ENCODE measurements around the gene RHBDD2. TPM values are rescaled to one million over a fixed set of nuclear protein-coding genes. Genes with fewer than 3 reads are reported as not detected.

The RHBDD2 gene
- polyA plus RNA-seq, 3 donors = 55.4 to 65.8 (median 55.4) TPM

DNA sequence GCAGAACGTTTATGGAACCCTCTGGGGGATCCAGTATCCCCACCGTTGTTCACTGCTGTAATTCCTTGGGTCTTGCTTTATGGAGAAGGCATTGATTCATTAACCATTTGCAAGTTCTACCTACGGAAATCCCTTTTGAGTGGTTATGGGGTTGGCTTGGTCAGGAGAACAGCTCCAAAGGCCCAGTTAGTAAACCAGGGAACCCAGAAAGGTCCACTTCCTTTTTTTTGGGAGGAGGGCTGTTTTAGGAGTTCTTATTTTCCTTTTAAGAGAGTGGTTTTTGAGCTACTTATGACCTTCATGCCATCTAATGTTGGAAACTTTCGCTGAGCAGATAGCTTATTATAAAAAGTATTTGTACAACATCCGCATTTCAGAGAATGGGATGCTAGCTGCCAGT lies 37.4 kb downstream of the RHBDD2 start:
- no peak for DNase-seq (ENCODE audit: low read depth in 3 of 3, low spot score in 2 of 3)

DNA sequence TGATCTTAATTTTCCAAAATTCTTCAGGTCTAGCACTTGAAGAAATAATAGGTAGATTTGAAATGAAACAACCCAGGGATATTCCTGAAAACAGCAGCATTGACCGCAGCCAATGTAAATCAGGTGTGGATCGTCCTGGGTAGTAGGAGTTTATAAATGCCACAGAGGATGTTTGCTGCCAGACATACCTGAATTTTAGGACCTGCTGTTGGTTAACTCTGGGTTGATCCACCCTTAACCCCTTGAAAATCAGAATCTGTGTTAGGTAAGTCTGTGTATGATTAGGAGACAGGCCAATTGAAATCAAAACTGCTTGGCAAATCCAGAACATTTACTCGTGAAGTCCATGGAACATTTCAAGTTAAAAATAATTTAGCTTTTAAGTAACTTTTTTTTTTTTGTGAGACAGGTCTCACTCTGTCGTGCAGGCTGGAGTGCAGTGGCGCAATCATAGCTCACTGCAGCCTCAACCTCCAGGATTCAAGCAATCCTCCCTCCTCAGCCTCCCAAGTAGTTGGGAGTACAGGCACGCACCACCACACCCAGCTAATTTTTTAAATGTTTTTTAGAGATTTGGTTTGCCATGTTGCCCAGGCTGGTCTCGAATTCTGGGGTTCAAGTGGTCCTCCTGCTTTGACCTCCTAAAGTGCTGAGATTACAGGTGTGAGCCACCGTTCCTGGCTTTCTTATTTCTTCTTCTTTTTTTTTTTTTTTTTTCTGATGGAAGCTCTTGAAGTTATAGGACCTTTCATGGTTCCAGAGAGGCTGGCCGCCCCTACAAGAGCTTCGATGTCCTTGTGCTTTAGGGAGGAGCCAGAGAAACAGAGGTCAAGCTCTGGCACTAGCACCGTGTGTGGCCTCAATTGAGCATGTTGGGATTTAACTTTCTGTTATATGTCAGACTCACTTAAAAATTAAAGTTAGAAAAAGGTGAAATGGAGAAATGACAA lies 38.1 kb downstream of the RHBDD2 start:
- no peak for DNase-seq (ENCODE audit: low read depth in 3 of 3, low spot score in 2 of 3)

DNA sequence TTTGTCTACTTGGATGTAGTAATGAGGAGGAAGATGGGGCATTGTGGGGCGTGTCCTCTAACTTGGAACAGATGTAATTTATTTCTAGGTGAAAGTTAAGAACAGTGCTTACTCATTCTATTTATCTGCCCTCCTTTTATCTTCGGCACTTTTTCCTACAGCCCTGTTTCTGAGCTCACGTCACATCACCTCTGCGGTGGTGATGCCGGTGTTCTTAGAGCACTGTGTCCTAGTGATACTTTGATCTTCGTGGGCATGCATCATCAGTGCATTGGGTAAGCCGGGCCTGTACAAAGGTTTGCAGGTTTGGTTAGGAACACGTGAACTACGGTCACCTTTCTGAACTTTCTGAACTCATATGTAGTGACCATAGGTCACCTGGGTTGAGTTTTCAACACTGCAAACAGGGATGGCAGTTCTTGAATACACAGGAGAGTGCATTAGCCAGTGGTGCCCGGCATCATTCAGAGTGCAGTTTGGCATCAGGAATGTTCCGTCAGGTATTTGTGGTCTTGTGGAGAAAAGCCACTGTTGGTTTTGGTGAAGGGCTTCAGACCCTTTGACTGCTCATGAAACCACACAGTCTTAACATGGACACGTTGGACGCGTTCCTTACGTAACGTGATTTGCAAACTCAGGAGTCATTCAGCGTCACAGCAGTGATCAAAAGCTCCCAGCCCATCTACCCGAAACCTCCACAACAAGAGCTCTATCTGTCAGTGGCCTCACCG lies 41.8 kb downstream of the RHBDD2 start:
- DNase-seq (ENCODE audit: low read depth in 3 of 3, low spot score in 2 of 3) = no peak

DNA sequence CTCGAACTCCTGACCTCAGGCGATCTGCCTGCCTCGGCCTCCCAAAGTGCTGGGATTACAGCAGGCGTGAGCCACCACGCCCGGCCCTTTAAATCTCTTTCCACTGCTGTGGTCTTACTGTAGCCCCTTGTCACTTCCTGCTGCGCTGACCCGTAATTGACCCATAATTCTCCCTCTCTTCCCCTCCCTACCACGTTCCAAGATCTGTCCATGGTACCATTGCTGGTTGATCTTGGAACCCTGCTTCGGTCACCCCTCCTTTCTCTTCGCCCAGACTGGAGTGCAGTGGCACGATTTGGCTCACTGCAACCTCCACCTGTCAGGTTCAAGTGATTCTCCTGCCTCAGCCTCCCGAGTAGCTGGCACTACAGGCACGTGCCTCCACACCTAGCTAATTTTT lies 42.6 kb downstream of the RHBDD2 start:
- DNase-seq (ENCODE audit: low read depth in 3 of 3, low spot score in 2 of 3) = no peak

DNA sequence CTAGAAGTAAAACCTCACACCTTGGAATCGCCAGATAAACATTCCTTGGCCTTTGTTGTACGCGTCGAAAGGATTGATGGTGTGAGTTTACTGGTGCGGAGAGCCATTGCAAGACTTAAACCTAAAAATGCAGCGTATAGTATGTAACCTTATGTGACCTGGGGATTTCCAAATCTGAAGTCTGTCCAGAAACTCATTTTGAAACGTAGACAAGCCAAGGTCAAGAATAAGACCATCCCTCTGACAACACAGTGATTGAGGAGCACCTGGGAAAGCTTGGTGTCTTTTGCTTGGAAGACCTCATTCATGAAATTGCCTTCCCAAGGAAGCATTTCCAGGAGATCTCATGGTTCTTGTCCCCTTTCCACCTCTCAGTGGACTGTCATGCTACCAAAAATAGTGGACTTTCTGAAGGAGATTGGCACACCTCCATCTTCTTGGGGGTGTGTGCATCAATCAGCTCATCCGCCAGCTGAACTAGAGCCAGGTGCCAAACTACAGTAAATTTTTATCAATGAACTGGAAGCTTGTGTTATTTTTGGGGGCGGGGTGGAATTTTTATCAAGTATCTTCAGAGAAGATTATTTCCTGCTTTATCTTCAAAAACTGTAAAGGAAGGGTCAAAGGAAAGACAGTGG lies 44.3 kb downstream of the RHBDD2 start:
- no peak for DNase-seq (ENCODE audit: low read depth in 3 of 3, low spot score in 2 of 3)

DNA sequence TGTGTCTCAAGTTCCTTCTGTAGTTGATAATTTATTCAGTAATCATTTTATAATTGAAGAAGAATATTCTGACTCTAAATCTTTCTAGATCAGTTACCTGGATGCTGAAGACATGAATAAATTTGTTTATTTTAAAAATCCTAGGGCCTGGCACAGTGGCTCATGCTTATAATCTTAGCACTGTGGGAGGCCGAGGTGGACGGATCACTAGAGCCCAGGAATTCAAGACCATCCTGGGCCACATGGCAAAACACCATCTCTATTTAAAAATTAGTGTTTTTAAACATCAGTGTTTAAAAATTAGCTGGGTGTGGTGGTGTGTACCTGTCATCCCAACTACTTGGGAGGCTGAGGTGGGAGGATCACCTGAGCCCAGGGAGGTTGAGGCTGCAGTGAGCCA lies 45.4 kb downstream of the RHBDD2 start:
- no peak for DNase-seq (ENCODE audit: low read depth in 3 of 3, low spot score in 2 of 3)

DNA sequence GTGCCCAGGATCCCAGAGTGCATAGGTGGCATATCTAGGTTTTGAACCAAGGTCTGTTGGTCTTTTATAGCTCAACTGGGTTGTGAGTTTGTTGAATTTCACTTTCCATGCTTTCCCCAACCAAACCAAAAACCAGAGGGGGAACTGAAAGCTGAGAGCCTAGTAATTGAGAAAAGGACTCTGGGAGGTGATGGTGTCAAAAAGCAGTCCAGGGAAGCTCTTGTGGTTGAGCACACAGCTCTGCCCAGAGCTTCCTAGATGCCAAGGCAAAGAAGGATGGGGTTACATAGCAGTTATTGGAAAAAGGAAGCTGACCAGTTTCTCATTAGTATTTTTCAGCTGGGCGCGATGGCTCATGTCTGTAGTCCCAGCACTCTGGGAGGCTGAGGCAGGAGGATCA lies 46.1 kb downstream of the RHBDD2 start:
- no peak for DNase-seq (ENCODE audit: low read depth in 3 of 3, low spot score in 2 of 3)

DNA sequence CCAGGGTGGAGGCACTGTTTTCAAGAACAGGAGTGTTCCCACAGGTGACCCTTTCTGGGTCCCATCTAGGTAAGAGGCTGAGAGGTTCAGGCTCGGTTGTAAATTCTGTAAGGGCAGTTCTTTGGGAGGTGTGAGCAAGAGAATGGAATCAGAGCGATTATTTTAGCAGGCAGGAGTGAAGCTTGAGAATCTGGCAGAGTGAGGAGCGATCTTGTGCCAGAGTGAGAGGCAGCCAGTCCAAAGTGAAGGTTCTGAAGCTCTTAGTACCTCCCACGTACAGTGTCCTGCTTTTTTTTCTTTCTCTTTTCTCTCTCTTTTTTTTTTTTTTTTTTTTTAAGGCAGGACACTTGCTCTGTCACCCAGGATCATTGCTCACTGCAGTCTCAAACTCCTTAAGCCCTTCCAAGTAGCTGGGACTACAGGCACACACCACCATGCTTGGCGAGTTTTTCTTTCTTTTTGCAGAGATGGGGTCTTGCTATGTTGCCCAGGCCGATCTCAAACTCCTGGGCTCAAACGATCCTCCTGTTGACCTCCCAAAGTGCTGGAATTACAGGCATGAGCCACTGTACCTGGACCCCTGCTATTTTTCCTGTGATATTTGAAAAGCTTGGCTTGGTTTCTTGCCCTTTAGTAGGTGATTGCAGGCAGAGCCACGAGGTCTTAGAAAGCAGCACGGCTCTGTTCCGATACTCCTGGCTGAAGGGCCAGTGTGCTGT lies 47.0 kb downstream of the RHBDD2 start:
- DNase-seq (ENCODE audit: low read depth in 3 of 3, low spot score in 2 of 3) = no peak

DNA sequence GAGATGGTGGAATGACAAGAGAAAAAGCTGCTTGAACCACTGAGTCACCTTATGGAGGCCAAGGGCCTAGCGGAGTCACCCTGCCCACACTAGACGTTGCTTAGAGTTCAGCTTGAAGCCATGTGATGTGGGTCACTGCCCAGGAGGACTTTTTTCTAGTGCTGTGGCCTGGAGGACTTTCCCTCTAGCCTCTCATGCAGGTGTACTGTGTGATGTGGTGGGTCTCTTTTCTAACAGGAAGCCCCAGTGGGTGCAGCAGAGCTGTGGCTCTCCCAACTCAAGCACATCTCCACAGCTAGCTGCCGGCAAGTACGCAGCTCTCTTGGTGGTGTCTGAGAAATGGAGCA lies 49.7 kb downstream of the RHBDD2 start:
- no peak for DNase-seq (ENCODE audit: low read depth in 3 of 3, low spot score in 2 of 3)

DNA sequence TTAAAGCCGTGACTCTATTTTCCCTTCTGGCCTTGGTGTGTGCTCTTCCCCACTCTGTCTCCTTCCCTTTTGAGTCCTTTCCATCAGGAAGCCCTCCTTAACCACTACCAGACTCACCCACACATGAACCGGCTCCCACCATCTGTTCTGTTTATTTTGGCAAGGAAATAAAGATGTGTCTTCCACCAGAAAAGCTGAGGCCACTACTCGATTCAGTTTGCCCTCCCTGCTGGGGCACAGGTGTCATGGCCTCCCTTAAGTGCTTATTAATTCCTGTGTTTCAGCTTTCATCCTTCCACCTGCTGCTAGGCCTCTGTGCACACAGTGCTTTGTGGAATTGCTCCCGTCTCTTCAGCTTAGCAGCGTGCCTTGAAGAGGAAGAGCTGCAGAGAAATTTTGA lies 52.8 kb downstream of the RHBDD2 start:
- no peak for DNase-seq (ENCODE audit: low read depth in 3 of 3, low spot score in 2 of 3)

DNA sequence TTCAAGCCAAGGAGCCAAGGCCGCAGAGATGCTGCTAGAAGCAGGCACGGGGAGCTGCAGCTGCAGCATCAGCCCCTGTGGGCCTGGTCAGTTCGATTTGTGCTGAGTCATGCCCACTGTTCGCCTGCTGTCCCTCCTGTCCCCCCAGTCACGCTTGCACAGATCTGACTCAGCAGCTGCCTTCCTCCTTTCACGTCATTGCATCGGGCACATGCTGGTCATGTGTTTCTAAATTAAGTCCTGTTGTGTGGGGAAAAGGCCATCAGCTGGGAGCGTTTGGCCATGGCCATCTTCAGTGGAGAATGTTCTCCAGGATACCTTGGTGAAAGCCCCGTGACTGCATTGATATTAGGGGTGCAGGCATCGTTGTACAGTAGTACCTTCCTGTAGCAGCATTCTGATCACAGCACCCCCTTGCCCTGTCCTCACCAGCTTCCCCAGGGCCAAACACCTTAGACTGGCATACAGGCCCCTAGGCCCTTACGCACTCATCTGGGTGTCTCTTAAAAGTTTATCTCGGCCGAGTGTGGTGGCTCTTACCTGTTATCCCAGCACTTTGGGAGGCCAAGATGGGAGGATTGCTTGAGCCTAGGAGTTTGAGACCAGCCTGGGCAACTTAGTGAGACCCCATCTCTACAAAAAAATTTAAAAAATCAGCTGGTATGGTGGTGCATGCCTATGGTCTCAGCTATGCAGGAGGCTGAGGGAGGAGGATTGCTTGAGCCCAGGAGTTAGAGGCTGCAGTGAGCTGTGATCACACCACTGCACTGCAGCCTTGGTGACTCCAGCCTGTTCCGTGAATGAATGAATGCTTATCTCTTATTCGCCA lies 59.3 kb downstream of the RHBDD2 start:
- DNase-seq (ENCODE audit: low read depth in 3 of 3, low spot score in 2 of 3) = no peak

Other genes starting within 250 kb of the RHBDD2 start
- gene HIP1, start 140.1 kb upstream of the RHBDD2 start, polyA plus RNA-seq (ENCODE audit: insufficient read length in 3 of 3) = 10 to 100 TPM; 34.5 to 38.7 (median 37.6) TPM
- not detected for gene CCL26, start 106.8 kb upstream of the RHBDD2 start, polyA plus RNA-seq (ENCODE audit: insufficient read length in 3 of 3)
- under 1 TPM in 1 of 3 donors, not detected in 2; 0.36 TPM for gene CCL24, start 65.2 kb upstream of the RHBDD2 start, polyA plus RNA-seq (ENCODE audit: insufficient read length in 3 of 3)
- 10 to 100 TPM; 53.9 to 56.4 (median 55.2) TPM for gene POR, start 36.1 kb downstream of the RHBDD2 start, polyA plus RNA-seq (ENCODE audit: insufficient read length in 3 of 3)
- 10 to 100 TPM; 50.8 to 63.5 (median 62.2) TPM for gene TMEM120A, start 115.6 kb downstream of the RHBDD2 start, polyA plus RNA-seq (ENCODE audit: insufficient read length in 3 of 3)
- 10 to 100 TPM; 42.8 to 54.1 (median 53.0) TPM for gene STYXL1, start 169.0 kb downstream of the RHBDD2 start, polyA plus RNA-seq (ENCODE audit: insufficient read length in 3 of 3)
- 100 to 1,000 TPM; 204 to 221 (median 212) TPM for gene MDH2, start 169.1 kb downstream of the RHBDD2 start, polyA plus RNA-seq (ENCODE audit: insufficient read length in 3 of 3)